Daoy (cell line): ENCODE results near the gene OSBP2. TPM values are rescaled to one million over a fixed set of nuclear protein-coding genes. Genes with fewer than 3 reads are reported as not detected.

Experiments used
- DNase-seq: peaks from one replicate; pipeline ENCODE4 v3.0.0-alpha.2; 2015; ENCODE audit warnings: low read depth
- total RNA-seq: library from RNA; depleted of rRNA; stranded (reverse); fragments of >200 nt; shearing (Covaris generic); gene quantifications from 2 replicates; pipeline ENCODE4 v1.2.3, GENCODE V29; 2014

The OSBP2 gene
- total RNA-seq, 1 experiment from 2014 or later: 0.97 TPM

- DNase-seq: peak; percentile 19
Measured at GRCh38 chr22:30868663-30869385, 174.2 kb downstream of the OSBP2 start.

- DNase-seq: no peak
Measured at GRCh38 chr22:30869667-30870395, 175.2 kb downstream of the OSBP2 start.

- DNase-seq: no peak
Measured at GRCh38 chr22:30870451-30871345, 176.0 kb downstream of the OSBP2 start.

- no peak for DNase-seq
Measured at GRCh38 chr22:30871391-30872284, 177.0 kb downstream of the OSBP2 start.

- no peak for DNase-seq
Measured at GRCh38 chr22:30872285-30873041, 177.8 kb downstream of the OSBP2 start.

GRCh38 chr22:30873086-30873650 lies 178.5 kb downstream of the OSBP2 start:
- DNase-seq: no peak

- DNase-seq: no peak
Measured at GRCh38 chr22:30873661-30874060, 179.0 kb downstream of the OSBP2 start.

- DNase-seq: no peak
Measured at GRCh38 chr22:30874431-30875370, 180.0 kb downstream of the OSBP2 start.

GRCh38 chr22:30875481-30876215 lies 181.0 kb downstream of the OSBP2 start:
- no peak for DNase-seq

- DNase-seq: no peak
Measured at GRCh38 chr22:30876221-30876751, 181.6 kb downstream of the OSBP2 start.

- no peak for DNase-seq
Measured at GRCh38 chr22:30876915-30877553, 182.4 kb downstream of the OSBP2 start.

- DNase-seq: no peak
Measured at GRCh38 chr22:30877662-30878515, 183.2 kb downstream of the OSBP2 start.

- no peak for DNase-seq
Measured at GRCh38 chr22:30878516-30879414, 184.1 kb downstream of the OSBP2 start.

- no peak for DNase-seq
Measured at GRCh38 chr22:30879415-30879797, 184.7 kb downstream of the OSBP2 start.

GRCh38 chr22:30880181-30880601 lies 185.5 kb downstream of the OSBP2 start:
- no peak for DNase-seq
